IMR-90 (cell line): Measurements from ENCODE around the gene AOPEP. TPM values are rescaled to one million over a fixed set of nuclear protein-coding genes. Genes with fewer than 3 reads are reported as not detected.

ENCODE experiments used
- ATAC-seq: fragments of 200-7000 bp; cut with Tn5 transposase; 2 replicates; pipeline ENCODE4 v1.9.1; 2020; ENCODE audit warnings: low read depth, mild to moderate bottlenecking, moderate library complexity
- BruUV-seq: library from RNA; stranded (reverse); fragments of 400-500 nt; replicated peaks from 2 replicates; lab custom pipeline; 2021; lab: Mats Ljungman, UMichigan
- CTCF ChIA-PET: fragments of 300-600 bp; formaldehyde crosslinking; extraction: SDS; loops from one replicate; lab custom pipeline; 2021; ENCODE audit warnings: antibody characterized with exemption; lab: Yijun Ruan, JAX
- POLR2A ChIA-PET: fragments of 300-600 bp; sonication (Branson Sonifier 250); formaldehyde crosslinking; loops from one replicate; lab custom pipeline; 2022; ENCODE audit warnings: antibody characterized with exemption; ENCODE audit not compliant: unreplicated experiment; lab: Charles Lee
- DNase-seq: peaks from one replicate; pipeline ENCODE4 v3.0.0; 2013
- H2AFZ ChIP-seq: replicated peaks from 2 replicates; pipeline ENCODE3; 2013; ENCODE audit warnings: low read length, mild to moderate bottlenecking; ENCODE audit not compliant: poor library complexity
- H2AK5ac ChIP-seq: 2 replicates; pipeline ENCODE4 v1.6.1; 2013; ENCODE audit warnings: low read depth, low read length, inconsistent platforms
- H2AK9ac ChIP-seq: replicated peaks from 2 replicates; pipeline ENCODE3; 2013; ENCODE audit warnings: mild to moderate bottlenecking, low read depth, low read length, moderate library complexity; ENCODE audit not compliant: poor library complexity
- H2BK120ac ChIP-seq: 2 replicates; pipeline ENCODE4 v1.6.1; 2013; ENCODE audit warnings: low read depth, low read length, inconsistent platforms
- H2BK15ac ChIP-seq: 3 replicates; pipeline ENCODE4 v1.6.1; 2013; ENCODE audit warnings: low read depth, low read length, inconsistent platforms
- H2BK20ac ChIP-seq: 2 replicates; pipeline ENCODE4 v1.6.1; 2013; ENCODE audit warnings: low read depth, mild to moderate bottlenecking, inconsistent platforms, low read length, moderate library complexity
- H2BK5ac ChIP-seq: 2 replicates; pipeline ENCODE4 v1.6.1; 2013; ENCODE audit warnings: mild to moderate bottlenecking, low read depth, low read length, inconsistent platforms; ENCODE audit not compliant: poor library complexity, severe bottlenecking
- H3K14ac ChIP-seq: replicated peaks from 2 replicates; pipeline ENCODE4 v1.6.1; 2013; ENCODE audit warnings: low read depth, low read length, inconsistent platforms
- H3K18ac ChIP-seq: 2 replicates; pipeline ENCODE4 v1.6.1; 2013; ENCODE audit warnings: low read depth, low read length, control low read depth
- H3K23ac ChIP-seq: 2 replicates; pipeline ENCODE4 v1.6.1; 2013; ENCODE audit warnings: low read depth, low read length, inconsistent platforms
- H3K27ac ChIP-seq: 2 replicates; pipeline ENCODE4 v1.5.1; 2013; ENCODE audit warnings: mild to moderate bottlenecking, control low read depth, low read length; ENCODE audit not compliant: insufficient read depth
- H3K27me3 ChIP-seq: 2 replicates; pipeline ENCODE4 v1.6.1; 2013; ENCODE audit warnings: low read length; ENCODE audit not compliant: control insufficient read depth, insufficient read depth
- H3K36me3 ChIP-seq: 2 replicates; pipeline ENCODE4 v1.6.1; 2013; ENCODE audit warnings: low read length, mixed read lengths; ENCODE audit not compliant: control insufficient read depth, insufficient read depth
- H3K4ac ChIP-seq: 2 replicates; pipeline ENCODE4 v1.6.1; 2013; ENCODE audit warnings: low read depth, low read length, inconsistent platforms
- H3K4me1 ChIP-seq: 2 replicates; pipeline ENCODE4 v1.6.1; 2013; ENCODE audit warnings: low read length, mixed read lengths; ENCODE audit not compliant: control insufficient read depth, insufficient read depth
- H3K4me2 ChIP-seq: 2 replicates; pipeline ENCODE4 v1.6.1; 2013; ENCODE audit warnings: low read depth, mild to moderate bottlenecking, control low read depth, low read length, moderate library complexity
- H3K4me3 ChIP-seq: 2 replicates; pipeline ENCODE4 v1.5.1; 2013; ENCODE audit warnings: low read depth, mild to moderate bottlenecking, control low read depth, low read length, moderate library complexity; ENCODE audit not compliant: insufficient read depth
- H3K56ac ChIP-seq: 2 replicates; pipeline ENCODE4 v1.6.1; 2013; ENCODE audit warnings: low read length, inconsistent platforms; ENCODE audit not compliant: insufficient read depth; ENCODE audit errors: extremely low read depth
- H3K79me1 ChIP-seq, 2 experiments: 2 replicates each; pipeline ENCODE4 v1.6.1; 2013; ENCODE audit warnings: low read length in 2 of 2, inconsistent platforms in 1 of 2, low read depth in 1 of 2
- H3K9ac ChIP-seq: 2 replicates; pipeline ENCODE4 v1.6.1; 2013; ENCODE audit warnings: low read depth, low read length, control low read depth
- H3K9me1 ChIP-seq: 2 replicates; pipeline ENCODE4 v1.6.1; 2013; ENCODE audit warnings: low read length, inconsistent platforms; ENCODE audit not compliant: insufficient read depth
- H3K9me3 ChIP-seq: 2 replicates; pipeline ENCODE4 v1.6.1; 2013; ENCODE audit warnings: low read length; ENCODE audit not compliant: control insufficient read depth, insufficient read depth
- H4K20me1 ChIP-seq: 2 replicates; pipeline ENCODE4 v1.6.1; 2013; ENCODE audit warnings: low read length, inconsistent platforms; ENCODE audit not compliant: insufficient read depth
- H4K5ac ChIP-seq: 2 replicates; pipeline ENCODE4 v1.6.1; 2013; ENCODE audit warnings: mild to moderate bottlenecking, low read depth, low read length, control low read depth
- H4K8ac ChIP-seq, 2 experiments: 2 replicates each; pipeline ENCODE4 v1.6.1; 2013; ENCODE audit warnings: low read depth in 2 of 2, low read length in 2 of 2, control low read depth in 1 of 2, inconsistent platforms in 1 of 2
- H4K91ac ChIP-seq: 2 replicates; pipeline ENCODE4 v1.6.1; 2013; ENCODE audit warnings: low read depth, low read length, inconsistent platforms; ENCODE audit not compliant: insufficient read depth
- CHD1 ChIP-seq: IDR thresholded peaks from 2 replicates; pipeline ENCODE4 v1.6.1; 2012; ENCODE audit warnings: low read depth, low read length, improper control_type of control experiment
- RFX5 ChIP-seq: IDR thresholded peaks from 2 replicates; pipeline ENCODE4 v1.8.0; 2012; ENCODE audit warnings: low read depth, mild to moderate bottlenecking, low read length, moderate library complexity
- WGBS, 2 experiments: methylation state at CpG; one replicate each; pipeline versions ENCODE4 v1.1.5 to v1.1.7; 2013; ENCODE audit warnings: missing lambda C conversion rate in 2 of 2; ENCODE audit not compliant: insufficient read length in 1 of 2; ENCODE audit errors: extremely low coverage in 2 of 2; 5-methylcytosine and 5-hydroxymethylcytosine counted together
- dilution Hi-C: fragments of 300-500 bp; cut with HindIII; formaldehyde crosslinking; loops from one replicate; pipeline ENCODE4 v1.14.3; 2018; ENCODE audit warnings: low sequenced_read_pairs; ENCODE audit not compliant: unreplicated experiment
- in situ Hi-C: fragments of 300-500 bp; cut with MboI; formaldehyde crosslinking; loops from 3 replicates; pipeline ENCODE4 v1.14.3; 2019; ENCODE audit warnings: low sequenced_read_pairs, inconsistent platforms, mixed read lengths
- intact Hi-C: fragments of 100-400 bp; cut with micrococcal nuclease; formaldehyde crosslinking; loops from 2 replicates; pipeline ENCODE4 v1.10.0; 2022
- polyA plus RNA-seq, 3 experiments: library from polyadenylated mRNA; depleted of rRNA; stranded (reverse); fragments of >200 nt; gene quantifications; 2 replicates each; pipeline ENCODE4 v1.2.3, GENCODE V29; 2012; ENCODE audit warnings: low replicate concordance in 1 of 3
- total RNA-seq: library from RNA; depleted of rRNA; stranded (reverse); fragments of >200 nt; gene quantifications from 2 replicates; pipeline ENCODE4 v1.2.3, GENCODE V29; 2012

Gene AOPEP
- total and polyA plus RNA-seq, 2 of the 4 experiments (the other 2 are of a cell fraction) = 34.9 to 38.7 TPM

GRCh38 chr9:95049761-95050160 is 323.3 kb downstream of the AOPEP start:
- Histone ChIP-seq H4K8ac (peak overlapping the region in 1 of 2 experiments; percentile 26; a peak in 2 of 4 replicates), H3K27me3 (no peaks in the 10 kb centered on the region), H3K4me2 (peak overlapping the region; percentile 97), H2BK15ac (0 out of 3 replicates have a peak overlapping the region, but pooled peaks have one; percentile 16), H2BK20ac (no peak overlapping the region), H2AK9ac (no peak overlapping the region), H3K9me3 (no peaks in the 10 kb centered on the region), H3K4me1 (peaks cover 16% of the 10 kb centered on the region), H3K9ac (peak overlapping the region; percentile 82), H4K91ac (peak overlapping the region; percentile 2; the same call in 1 of the 2 replicates), H4K5ac (peak overlapping the region; percentile 25; the same call in 1 of the 2 replicates), H3K4ac (peak overlapping the region; percentile 48), H3K79me1 (peaks cover 5 to 58% of the 10 kb centered on the region in 2 experiments), H3K23ac (peak overlapping the region; percentile 19), H4K20me1 (peaks cover 47% of the 10 kb centered on the region), H3K36me3 (peaks cover 12% of the 10 kb centered on the region), H2AFZ (no peak overlapping the region), H2BK5ac (peak overlapping the region; percentile 61), H3K27ac (peak overlapping the region; percentile 67), H2BK120ac (0 out of 2 replicates have a peak overlapping the region, but pooled peaks have one; percentile 15), H2AK5ac (no peak overlapping the region; the same call in 1 of the 2 replicates), H3K18ac (peak overlapping the region; percentile 67), H3K14ac (peak overlapping the region; percentile 24), H3K56ac (peak overlapping the region; percentile 26; the same call in 1 of the 2 replicates), H3K4me3 (peak overlapping the region; percentile 55), H3K9me1 (peaks cover 8% of the 10 kb centered on the region)
- intact Hi-C loops (loop anchor here (2.0 kb wide), 1 partner anchor 43 kb away; no protein-coding TSS in a partner anchor), dilution Hi-C loops (no loop called here), in situ Hi-C loops (no loop called here)
- CTCF ChIA-PET = no interaction called here
- no TSS peak for BruUV-seq
- POLR2A ChIA-PET = no interaction called here
- TF ChIP-seq CHD1 (no peak), RFX5 (no peak)
- ATAC-seq = no peak
- no peak for DNase-seq
- WGBS, 2 experiments = no CpG with 5 or more reads among the region's 6 CpGs
